CD14-positive monocyte (primary cell): Measurements from ENCODE around the gene SSR2. TPM values are rescaled to one million over a fixed set of nuclear protein-coding genes. Genes with fewer than 3 reads are reported as not detected.

Experiments
- DNase-seq, 3 donors: peaks; one replicate each; pipeline ENCODE4 v3.0.0-alpha.2; 2011 to 2022
- H2AFZ ChIP-seq: 2 replicates; pipeline ENCODE4 v1.6.0; 2012; ENCODE audit warnings: mild to moderate bottlenecking, low read depth, low read length, inconsistent platforms; ENCODE audit not compliant: insufficient read depth, poor library complexity, severe bottlenecking
- H3K27ac ChIP-seq, 2 donors: 1 replicate in 1 of 2; 2 replicates in 1 of 2; pipeline ENCODE4 v1.5.1; 2012 to 2013; ENCODE audit warnings: low read length in 2 of 2, control low read depth in 1 of 2, inconsistent platforms in 1 of 2, low read depth in 1 of 2, mild to moderate bottlenecking in 1 of 2
- H3K27me3 ChIP-seq, 2 donors: one replicate each; pipeline versions ENCODE4 v1.6.0 to v1.6.1; 2011 to 2013; ENCODE audit warnings: low read length in 2 of 2; ENCODE audit not compliant: control insufficient read depth in 2 of 2, insufficient read depth in 2 of 2
- H3K36me3 ChIP-seq, 2 donors: replicated peaks in 1 of 2; 1 replicate in 1 of 2; 2 replicates in 1 of 2; pipeline versions ENCODE4 v1.5.1 to v1.6.1; 2012 to 2013; ENCODE audit warnings: low read length in 2 of 2, control low read depth in 1 of 2, inconsistent platforms in 1 of 2, mild to moderate bottlenecking in 1 of 2; ENCODE audit not compliant: insufficient read depth in 2 of 2, control insufficient read depth in 1 of 2
- H3K4me1 ChIP-seq, 2 donors: 1 replicate in 1 of 2; 2 replicates in 1 of 2; pipeline versions ENCODE4 v1.5.1 to v1.6.1; 2012 to 2013; ENCODE audit warnings: low read length in 2 of 2, control low read depth in 1 of 2, inconsistent platforms in 1 of 2, mild to moderate bottlenecking in 1 of 2, moderate library complexity in 1 of 2; ENCODE audit not compliant: insufficient read depth in 2 of 2, control insufficient read depth in 1 of 2
- H3K4me2 ChIP-seq: replicated peaks from 2 replicates; pipeline ENCODE3; 2012; ENCODE audit warnings: low read length, moderate library complexity, mild to moderate bottlenecking; ENCODE audit not compliant: poor library complexity, severe bottlenecking; ENCODE audit errors: extremely low read depth
- H3K4me3 ChIP-seq, 3 experiments: fragments of 200-600 bp in 1 of 3; sonication (generic) in 1 of 3; replicated peaks in 1 of 3; 1 replicate in 2 of 3; 2 replicates in 1 of 3; pipeline ENCODE4 v1.5.1; 2011 to 2013; ENCODE audit warnings: low read length in 3 of 3, mild to moderate bottlenecking in 3 of 3, control low read depth in 2 of 3, low read depth in 2 of 3, inconsistent platforms in 1 of 3, moderate library complexity in 1 of 3
- H3K79me2 ChIP-seq: 2 replicates; pipeline ENCODE4 v1.6.0; 2012; ENCODE audit warnings: mild to moderate bottlenecking, control low read depth, inconsistent platforms, low read length, moderate library complexity; ENCODE audit not compliant: insufficient read depth
- H3K9ac ChIP-seq: 2 replicates; pipeline ENCODE4 v1.6.0; 2017; ENCODE audit warnings: low read length, mild to moderate bottlenecking; ENCODE audit not compliant: insufficient read depth, poor library complexity, severe bottlenecking
- H3K9me3 ChIP-seq, 2 donors: replicated peaks in 1 of 2; 1 replicate in 1 of 2; 2 replicates in 1 of 2; pipeline versions ENCODE4 v1.5.1 to v1.6.1; 2012 to 2013; ENCODE audit warnings: low read length in 2 of 2, control low read depth in 1 of 2; ENCODE audit not compliant: control insufficient read depth in 1 of 2, insufficient read depth in 1 of 2
- H4K20me1 ChIP-seq: 2 replicates; pipeline ENCODE4 v1.6.0; 2012; ENCODE audit warnings: mild to moderate bottlenecking, low read length, control low read depth, moderate library complexity; ENCODE audit not compliant: insufficient read depth
- H3K27ac Mint-ChIP-seq, 7 donors: one replicate each; pipeline ENCODE4 v1.8.0; 2020; ENCODE audit warnings: mild to moderate bottlenecking in 7 of 7, mixed read lengths in 7 of 7, moderate library complexity in 6 of 7, inconsistent platforms in 2 of 7
- H3K27me3 Mint-ChIP-seq, 3 donors: one replicate each; pipeline ENCODE4 v1.8.0; 2021 to 2022; ENCODE audit warnings: low read depth in 3 of 3, mild to moderate bottlenecking in 3 of 3, mixed read lengths in 3 of 3, moderate library complexity in 3 of 3, inconsistent platforms in 1 of 3
- H3K36me3 Mint-ChIP-seq, 2 donors: one replicate each; pipeline ENCODE4 v1.8.0; 2020; ENCODE audit warnings: mixed read lengths in 2 of 2, inconsistent platforms in 1 of 2, mild to moderate bottlenecking in 1 of 2
- H3K4me1 Mint-ChIP-seq: one replicate; pipeline ENCODE4 v1.8.0; 2020; ENCODE audit warnings: mild to moderate bottlenecking, mixed read lengths
- H3K4me3 Mint-ChIP-seq, 2 donors: one replicate each; pipeline ENCODE4 v1.8.0; 2020; ENCODE audit warnings: mild to moderate bottlenecking in 2 of 2, mixed read lengths in 2 of 2, moderate library complexity in 1 of 2
- H3K9me3 Mint-ChIP-seq, 7 donors: one replicate each; pipeline ENCODE4 v1.8.0; 2020 to 2022; ENCODE audit warnings: mixed read lengths in 7 of 7, mild to moderate bottlenecking in 6 of 7, moderate library complexity in 6 of 7, inconsistent platforms in 2 of 7
- CTCF ChIP-seq: fragments of 200-600 bp; IDR thresholded peaks from one replicate; pipeline ENCODE4 v1.8.0; 2022; ENCODE audit warnings: antibody characterized with exemption, mild to moderate bottlenecking
- whole genome bisulfite sequencing: methylation state at CpG from one replicate; pipeline ENCODE4 v1.1.5; 2013; ENCODE audit warnings: missing lambda C conversion rate; ENCODE audit not compliant: insufficient coverage; 5-methylcytosine and 5-hydroxymethylcytosine counted together
- intact Hi-C, 2 donors: fragments of 100-400 bp; cut with micrococcal nuclease; formaldehyde crosslinking; loops; one replicate each; pipeline versions ENCODE4 v1.15.0 to v1.15.1; 2023
- polyA plus RNA-seq, 3 donors: library from polyadenylated mRNA; depleted of rRNA in 1 of 3; unstranded in 2 of 3; stranded (reverse) in 1 of 3; fragments of 300-500 nt in 2 of 3; fragments of >200 nt in 1 of 3; fragmentation: Illumina TruSeq in 2 of 3; gene quantifications; 1 replicate in 2 of 3; 2 replicates in 1 of 3; pipeline ENCODE4 v1.2.3, GENCODE V29; 2012 to 2021

The SSR2 gene
- polyA plus RNA-seq, 3 donors = 374 to 614 (median 414) TPM

DNA sequence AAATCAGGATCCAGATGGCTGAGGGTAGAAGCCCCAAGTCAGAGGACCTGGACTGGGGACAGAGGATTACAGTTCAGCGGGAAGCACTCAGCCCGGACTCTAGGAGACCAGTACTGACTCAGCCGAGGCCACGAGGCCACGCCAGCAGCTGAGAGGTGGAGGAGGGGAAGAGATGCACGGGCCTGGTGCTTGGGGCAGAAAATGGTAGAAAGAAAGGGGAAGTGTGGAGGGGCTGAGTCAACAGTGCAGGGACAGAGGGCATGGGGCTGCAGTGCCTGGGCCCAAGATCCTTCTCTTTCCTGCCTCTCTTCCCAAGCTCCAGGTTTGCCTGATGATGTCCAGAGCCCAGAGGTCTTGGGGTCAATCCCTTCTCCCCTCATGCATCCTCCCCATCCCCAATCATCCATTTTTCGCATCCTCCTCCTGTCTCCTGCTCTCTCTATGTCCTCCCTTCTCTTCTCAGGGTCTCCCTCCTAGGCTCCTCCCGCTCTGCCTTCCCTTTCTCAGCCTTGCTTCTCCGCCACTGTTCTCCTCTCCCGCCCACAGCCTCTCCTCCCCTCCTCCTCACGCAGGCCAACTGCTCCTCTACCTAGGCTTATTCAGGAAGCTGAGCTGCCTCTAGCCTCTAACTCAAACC lies 50.1 kb downstream of the SSR2 start:
- Histone ChIP-seq H3K27ac (peak overlapping the region; percentile 85 to 97), H3K9ac (peak overlapping the region; percentile 53), H3K36me3 (peaks cover 57 to 69% of the 10 kb centered on the region in 2 donors), H3K4me3 (peak overlapping the region; percentile 18 to 94 (median 24)), H2AFZ (no peak overlapping the region), H3K27me3 (no peaks in the 10 kb centered on the region), H3K9me3 (no peaks in the 10 kb centered on the region), H4K20me1 (peaks cover 100% of the 10 kb centered on the region), H3K4me1 (peaks cover 97 to 100% of the 10 kb centered on the region in 2 donors), H3K79me2 (peaks cover 99% of the 10 kb centered on the region), H3K4me2 (peak overlapping the region; percentile 83)
- intact Hi-C loops = no loop called here
- TF ChIP-seq CTCF = no peak
- Mint-ChIP-seq H3K9me3 (no peaks in the 10 kb centered on the region), H3K27me3 (peaks cover 0 to 4% (median 0%) of the 10 kb centered on the region in 3 donors), H3K4me3 (peak overlapping the region; percentile 81 to 90), H3K36me3 (peaks cover 73 to 82% of the 10 kb centered on the region in 2 donors), H3K4me1 (peaks cover 97% of the 10 kb centered on the region), H3K27ac (peak overlapping the region; percentile 95 to 99 (median 98))
- DNase-seq = peak; percentile 95 to 96 (median 95)
- 0% methylated on average over 11 of the region's 11 CpGs for WGBS

DNA sequence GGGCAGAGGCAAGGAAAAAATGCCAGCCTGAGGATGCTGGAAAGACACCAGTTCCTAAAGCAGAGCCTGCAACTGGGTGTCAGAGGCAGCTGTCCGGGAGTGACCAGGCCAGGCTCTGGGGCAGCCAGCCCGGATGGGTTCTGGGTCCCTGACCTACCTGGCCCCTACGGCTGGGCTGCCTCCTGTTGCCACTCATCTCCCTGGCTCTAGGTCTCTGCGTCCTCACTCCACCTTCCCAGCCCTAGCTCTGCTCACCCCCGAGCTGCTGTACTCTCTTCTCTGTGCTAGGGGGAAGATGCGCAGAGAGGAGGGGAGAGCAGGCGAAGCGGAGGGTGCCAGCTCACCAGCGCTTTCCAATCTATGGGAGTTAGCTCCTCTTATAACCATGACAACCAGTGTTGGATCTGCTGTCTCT lies 51.4 kb downstream of the SSR2 start:
- WGBS = 92% methylated on average over 2 of the region's 9 CpGs
- peaks cover 0 to 4% (median 0%) of the 10 kb centered on the region in 3 donors for H3K27me3 Mint-ChIP-seq
- peak overlapping the region; percentile 80 to 99 (median 96) for H3K27ac Mint-ChIP-seq
- peak overlapping the region in 1 of 2 donors; percentile 81 for H3K4me3 Mint-ChIP-seq
- H3K36me3 Mint-ChIP-seq = peaks cover 78 to 86% of the 10 kb centered on the region in 2 donors
- Histone ChIP-seq H3K4me1 (peaks cover 94 to 95% of the 10 kb centered on the region in 2 donors), H3K27me3 (no peaks in the 10 kb centered on the region), H3K27ac (peak overlapping the region; percentile 85 to 97), H3K9ac (peak overlapping the region; percentile 45), H2AFZ (no peak overlapping the region), H3K9me3 (no peaks in the 10 kb centered on the region), H4K20me1 (peaks cover 100% of the 10 kb centered on the region), H3K36me3 (peaks cover 69 to 77% of the 10 kb centered on the region in 2 donors), H3K4me2 (peak overlapping the region; percentile 83), H3K79me2 (peaks cover 99% of the 10 kb centered on the region), H3K4me3 (peak overlapping the region in 1 of 3 experiments; percentile 94)
- peaks cover 92% of the 10 kb centered on the region for H3K4me1 Mint-ChIP-seq
- H3K9me3 Mint-ChIP-seq = no peaks in the 10 kb centered on the region
- no peak for DNase-seq
- intact Hi-C loops = no loop called here
- no peak for TF ChIP-seq CTCF
